ENCODE data around the gene ELOB. TPM values are rescaled to one million over a fixed set of nuclear protein-coding genes. Genes with fewer than 3 reads are reported as not detected.

Gene ELOB
- polyA plus RNA-seq, 6 donors from 2014 or later, result 159 to 241 (median 203) TPM

DNA sequence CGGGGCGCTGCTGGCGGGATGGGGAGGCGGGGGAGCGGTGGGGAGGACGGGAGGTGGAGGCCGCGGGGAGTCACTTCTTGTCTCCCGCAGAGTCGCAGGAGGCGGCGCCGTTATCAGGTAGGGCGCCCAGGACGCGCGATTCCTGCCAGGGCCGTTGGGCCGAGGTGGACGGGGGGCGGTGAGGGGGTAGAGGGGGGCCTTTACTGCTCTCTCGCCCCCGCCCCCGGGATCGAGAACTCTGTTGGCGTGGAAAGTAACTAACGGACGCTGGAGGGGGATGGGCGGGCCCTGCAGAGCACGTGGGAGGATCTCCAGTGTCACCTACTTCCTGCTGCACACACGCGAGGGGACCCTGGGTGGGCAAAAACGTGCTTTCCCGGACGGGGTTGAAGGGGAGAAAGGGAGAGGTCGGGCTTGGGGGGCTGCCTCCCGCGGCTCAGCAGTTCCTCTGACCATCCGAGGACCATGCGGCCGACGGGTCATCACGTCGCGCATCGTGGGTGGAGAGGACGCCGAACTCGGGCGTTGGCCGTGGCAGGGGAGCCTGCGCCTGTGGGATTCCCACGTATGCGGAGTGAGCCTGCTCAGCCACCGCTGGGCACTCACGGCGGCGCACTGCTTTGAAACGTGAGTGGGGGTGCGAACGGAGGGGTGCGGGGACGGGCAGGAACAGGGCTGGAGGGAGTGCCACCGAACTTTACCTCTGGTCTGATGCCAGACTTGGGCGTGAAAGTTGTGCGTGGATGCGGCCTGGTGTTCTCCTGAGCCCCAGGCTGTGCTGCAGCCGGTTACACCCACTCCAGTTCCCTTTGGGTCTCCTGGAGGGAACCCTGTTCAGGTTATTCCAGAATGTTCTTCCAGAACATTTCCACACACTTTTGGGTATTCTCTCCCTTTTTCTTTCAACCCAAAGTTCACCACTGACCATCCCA, 40.5 kb upstream of the ELOB start:
- peak overlapping the region in 4 of 8 donors; percentile 5 to 54 (median 33) for H3K4me3 Mint-ChIP-seq

DNA sequence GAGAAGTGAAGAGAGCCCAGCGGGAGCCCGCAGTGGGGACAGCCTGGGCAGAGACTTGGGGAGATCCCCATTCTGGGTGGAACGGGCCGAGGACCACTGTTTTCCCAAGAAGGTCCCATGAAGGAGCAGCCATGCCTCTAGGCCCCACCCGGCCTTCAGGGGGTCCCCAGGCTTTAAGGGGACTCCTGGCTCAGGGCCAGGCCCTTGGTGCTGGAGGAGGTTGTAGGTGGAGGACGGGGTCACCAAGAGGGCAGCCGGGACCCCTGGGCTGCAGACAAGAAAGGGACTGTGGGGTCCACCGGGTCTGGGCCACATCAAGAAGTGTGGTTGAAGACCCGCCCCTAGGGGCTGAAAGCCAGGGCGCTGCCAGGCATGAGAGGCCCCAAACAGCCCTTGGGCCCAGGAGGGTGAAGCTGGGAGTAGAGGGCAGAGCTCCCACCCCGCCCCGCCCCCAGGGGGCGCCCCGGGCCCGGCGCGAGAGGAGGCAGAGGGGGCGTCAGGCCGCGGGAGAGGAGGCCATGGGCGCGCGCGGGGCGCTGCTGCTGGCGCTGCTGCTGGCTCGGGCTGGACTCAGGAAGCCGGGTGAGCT, 39.8 kb upstream of the ELOB start, which contains the start of gene PRSS21:
PRSS21 (plus strand) TSS at position 487 of the 589 bp plus-strand sequence; CDS start at position 519, 32 bp downstream.
- ATAC-seq (ENCODE audit: low read depth in 2 of 2), result peak; percentile 52 to 78
- H3K9me3 Mint-ChIP-seq, result no peaks in the 10 kb centered on the region
- H3K4me3 Mint-ChIP-seq, result peak within 1 kb of the TSS in 4 of 8 donors; percentile 24 to 54 (median 33)
- H3K27ac Mint-ChIP-seq, result no peak within 1 kb of the TSS
- peaks cover 0 to 3% (median 2%) of the 10 kb centered on the region in 3 donors for H3K4me1 Mint-ChIP-seq
- H3K27me3 Mint-ChIP-seq, result peaks cover 4 to 16% (median 7%) of the 10 kb centered on the region in 3 donors
- no peaks in the 10 kb centered on the region for H3K36me3 Mint-ChIP-seq
- DNase-seq, result peak; percentile 27

More for the DNA sequence above, 40.5 kb upstream of the ELOB start:
- Mint-ChIP-seq H3K9me3 (no peaks in the 10 kb centered on the region), H3K4me1 (peaks cover 0 to 3% (median 2%) of the 10 kb centered on the region in 3 donors), H3K36me3 (no peaks in the 10 kb centered on the region), H3K27me3 (peaks cover 2 to 15% (median 4%) of the 10 kb centered on the region in 3 donors), H3K27ac (no peak overlapping the region)
- DNase-seq (no peak), ATAC-seq (ENCODE audit: low read depth in 2 of 2) (peak in 1 of 2 donors; percentile 20)

DNA sequence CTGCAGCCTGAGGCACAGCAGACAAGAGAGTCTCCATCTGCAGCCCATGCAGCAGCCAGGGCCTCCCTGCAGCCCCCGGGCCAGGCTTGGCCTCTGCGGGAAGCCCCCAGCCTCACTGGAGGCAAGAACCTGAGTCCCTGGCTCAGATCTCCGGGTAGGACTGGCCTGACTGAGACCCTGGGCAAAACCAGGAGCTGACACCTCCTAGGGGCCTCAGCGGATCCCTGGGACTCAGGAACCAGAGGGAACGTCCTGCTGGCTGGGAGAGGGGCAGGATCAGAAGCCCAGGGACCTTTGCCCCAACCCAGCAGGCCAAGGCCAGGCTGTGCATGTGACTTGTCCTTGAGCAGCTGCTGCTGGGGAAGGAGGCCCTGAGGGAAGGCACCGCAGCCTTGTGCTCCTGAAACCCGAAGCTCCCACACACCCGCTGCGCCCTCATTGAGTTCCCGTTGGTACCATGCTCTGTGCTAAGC, 38.3 kb upstream of the ELOB start:
- ATAC-seq (ENCODE audit: low read depth in 2 of 2), result no peak
- peaks cover 9 to 23% (median 19%) of the 10 kb centered on the region in 3 donors for H3K27me3 Mint-ChIP-seq
- H3K4me1 Mint-ChIP-seq, result peaks cover 0 to 3% (median 2%) of the 10 kb centered on the region in 3 donors
- H3K27ac Mint-ChIP-seq, result no peak overlapping the region
- peaks cover 0 to under 1% (median 0%) of the 10 kb centered on the region in 7 donors for H3K9me3 Mint-ChIP-seq
- no peak for DNase-seq
- H3K36me3 Mint-ChIP-seq, result no peaks in the 10 kb centered on the region
- H3K4me3 Mint-ChIP-seq, result no peak overlapping the region

DNA sequence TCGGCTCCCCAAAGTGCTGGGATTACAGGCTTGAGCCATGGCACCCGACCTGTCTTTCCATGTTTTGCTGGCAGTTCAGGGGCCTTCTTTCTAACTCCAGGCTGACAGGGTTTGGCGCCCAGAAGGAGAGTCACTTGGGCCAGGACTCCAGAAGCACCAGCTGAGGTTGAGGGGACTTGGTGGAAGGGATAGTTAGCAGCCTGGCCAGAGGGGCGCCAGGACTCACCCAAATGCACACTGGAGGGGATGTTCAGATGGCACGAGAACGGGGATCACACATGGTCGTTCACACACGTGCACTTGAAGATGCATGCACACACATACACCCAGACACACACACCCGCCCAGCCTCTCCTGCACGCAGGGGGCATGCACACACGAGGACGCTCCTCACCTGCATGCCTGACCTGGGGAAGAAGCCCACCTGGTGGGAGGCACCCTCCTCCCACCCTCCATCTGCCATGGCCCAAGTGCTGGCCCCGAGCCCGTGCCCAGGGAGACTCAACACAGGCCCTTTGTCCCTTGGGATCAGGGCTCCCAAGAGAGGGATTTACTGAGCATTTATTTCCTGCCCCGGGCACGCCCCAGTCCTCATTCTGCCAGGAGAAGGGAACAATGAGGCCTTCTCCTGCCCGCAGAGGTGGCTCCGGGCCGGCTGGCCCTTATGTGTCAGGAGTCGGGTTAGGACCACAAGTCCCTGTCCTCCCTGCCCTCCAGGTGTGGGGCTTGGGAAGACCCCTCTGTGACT, 37.6 kb upstream of the ELOB start:
- no peaks in the 10 kb centered on the region for H3K36me3 Mint-ChIP-seq
- H3K27me3 Mint-ChIP-seq, result peaks cover 13 to 29% (median 25%) of the 10 kb centered on the region in 3 donors
- H3K27ac Mint-ChIP-seq, result no peak overlapping the region
- ATAC-seq (ENCODE audit: low read depth in 2 of 2) (no peak), DNase-seq (no peak)
- H3K9me3 Mint-ChIP-seq, result peaks cover 0 to 3% (median 0%) of the 10 kb centered on the region in 7 donors
- H3K4me1 Mint-ChIP-seq, result peaks cover 0 to 3% (median 2%) of the 10 kb centered on the region in 3 donors
- no peak overlapping the region for H3K4me3 Mint-ChIP-seq

DNA sequence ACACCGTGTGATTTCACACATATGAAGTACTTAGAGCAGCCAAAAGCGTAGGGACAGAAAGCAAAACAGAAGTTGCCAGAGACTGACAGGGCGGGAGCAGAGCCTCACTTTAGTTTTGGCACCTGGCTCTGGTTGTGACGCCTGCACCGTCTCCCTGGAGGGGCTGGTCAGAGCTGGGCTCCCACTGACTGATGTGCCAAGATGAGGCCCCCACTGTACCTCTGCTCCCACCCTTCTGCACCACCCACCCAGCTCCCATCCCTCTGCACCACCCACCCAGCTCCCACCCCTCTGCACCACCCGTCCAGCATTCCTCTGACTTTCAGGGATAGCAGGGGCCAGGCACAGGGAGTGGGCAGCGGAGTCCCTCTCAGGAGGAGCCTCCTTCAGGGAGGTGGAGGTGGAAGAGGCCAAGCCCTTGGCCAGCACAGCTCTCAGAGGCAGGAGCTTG, 36.7 kb upstream of the ELOB start:
- no peak for ATAC-seq (ENCODE audit: low read depth in 2 of 2)
- Mint-ChIP-seq H3K27me3 (peaks cover 21 to 38% (median 33%) of the 10 kb centered on the region in 3 donors), H3K4me1 (peaks cover 0 to 3% (median 0%) of the 10 kb centered on the region in 3 donors), H3K27ac (no peak overlapping the region), H3K36me3 (peaks cover 0 to 4% of the 10 kb centered on the region in 2 donors), H3K9me3 (peaks cover 3 to 11% (median 6%) of the 10 kb centered on the region in 7 donors), H3K4me3 (peak overlapping the region in 1 of 8 donors; percentile 40)
- DNase-seq, result no peak

DNA sequence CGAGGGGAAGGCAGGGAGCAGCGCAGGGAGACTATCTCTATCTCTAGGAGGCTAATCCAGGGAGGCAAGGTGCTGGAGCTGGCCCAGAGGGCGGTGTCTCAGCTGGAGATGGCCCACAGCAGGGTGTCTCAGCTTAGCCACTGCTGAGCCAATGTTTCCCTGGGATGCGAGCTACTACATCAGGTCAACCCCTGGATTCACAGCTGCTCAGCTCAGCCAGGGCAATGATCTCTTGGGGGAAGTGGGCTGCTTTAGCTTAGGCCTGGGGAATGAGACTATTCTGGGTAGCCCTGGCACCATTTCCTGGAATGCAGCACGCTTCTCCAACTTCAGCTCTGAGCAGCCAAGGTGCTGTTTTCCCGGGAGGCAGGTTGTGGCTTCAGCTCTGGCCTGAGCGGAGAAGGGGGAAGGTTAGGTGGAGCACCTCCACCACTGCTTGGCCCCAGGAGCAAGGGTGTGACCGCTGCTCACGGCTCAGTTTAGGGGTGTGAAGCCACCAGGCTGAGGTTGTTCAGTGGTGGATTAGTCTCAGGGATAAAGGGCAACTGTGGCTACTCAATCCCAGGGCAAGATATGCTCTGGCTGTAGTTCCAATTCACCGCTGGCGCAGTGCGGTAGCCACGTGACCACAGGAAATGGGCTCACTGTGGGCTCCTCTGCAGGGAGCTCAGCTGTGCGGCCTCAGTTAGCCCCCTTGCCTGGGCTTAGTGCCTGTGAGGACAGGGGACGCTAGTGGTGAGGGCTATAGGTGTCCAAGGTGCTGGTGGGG, 34.8 kb upstream of the ELOB start:
- Mint-ChIP-seq H3K27me3 (peaks cover 33 to 53% (median 53%) of the 10 kb centered on the region in 3 donors), H3K36me3 (peaks cover 0 to 8% of the 10 kb centered on the region in 2 donors), H3K27ac (no peak overlapping the region), H3K9me3 (peaks cover 5 to 16% (median 10%) of the 10 kb centered on the region in 7 donors), H3K4me1 (no peaks in the 10 kb centered on the region), H3K4me3 (no peak overlapping the region)
- DNase-seq (no peak), ATAC-seq (ENCODE audit: low read depth in 2 of 2) (no peak)

DNA sequence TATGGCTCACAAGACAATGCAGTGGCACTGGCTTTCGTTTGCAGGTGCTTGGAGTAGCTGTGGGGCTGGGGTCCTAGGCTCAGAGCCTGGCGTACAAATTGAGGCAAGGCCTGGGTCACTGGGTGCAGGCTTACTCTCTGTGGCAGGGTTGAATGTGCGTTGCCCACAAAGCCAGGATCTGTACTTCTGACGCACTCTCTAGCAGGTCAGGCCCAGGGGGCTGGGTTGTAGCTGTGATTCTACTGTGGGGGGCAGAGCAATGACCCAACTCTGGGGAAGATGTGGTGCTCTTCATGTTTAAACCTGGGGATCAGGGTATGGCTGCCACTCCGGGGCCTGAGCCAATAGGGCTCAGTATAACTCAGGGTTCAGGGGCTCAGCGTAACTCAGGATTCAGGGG, 33.6 kb upstream of the ELOB start:
- Mint-ChIP-seq H3K4me3 (no peak overlapping the region), H3K27ac (no peak overlapping the region), H3K9me3 (peaks cover 5 to 16% (median 10%) of the 10 kb centered on the region in 7 donors), H3K27me3 (peaks cover 36 to 65% (median 59%) of the 10 kb centered on the region in 3 donors), H3K4me1 (no peaks in the 10 kb centered on the region), H3K36me3 (peaks cover 0 to 8% of the 10 kb centered on the region in 2 donors)
- ATAC-seq (ENCODE audit: low read depth in 2 of 2), result no peak
- DNase-seq, result no peak

DNA sequence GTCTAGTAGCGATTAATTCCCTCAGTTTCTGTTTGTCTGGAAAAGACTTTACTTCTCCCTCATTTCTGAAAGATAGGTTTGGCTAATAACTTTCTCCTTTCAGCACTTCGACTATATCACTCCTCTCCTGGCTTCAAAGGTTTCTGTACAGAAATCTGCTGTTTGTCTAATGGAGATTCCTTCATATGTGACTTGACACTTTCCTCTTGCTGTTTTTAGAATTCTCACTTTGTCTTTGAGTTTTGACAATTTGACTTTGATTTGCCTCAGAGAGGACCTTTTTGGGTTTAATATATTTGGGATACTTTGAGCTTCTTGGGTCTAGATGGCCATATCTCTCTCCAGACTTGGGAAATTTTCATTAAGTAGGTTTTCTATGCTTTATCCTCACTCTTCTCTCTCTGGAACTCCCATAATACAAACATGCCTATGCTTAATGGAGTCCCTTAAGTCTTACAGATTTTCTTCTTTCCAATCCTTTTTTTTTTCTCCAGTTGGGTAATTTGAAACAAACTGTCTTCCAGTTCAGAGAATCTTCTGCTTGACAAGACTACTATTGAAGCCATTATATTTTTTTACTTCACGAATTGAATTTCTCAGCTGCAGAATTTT, 32.2 kb upstream of the ELOB start:
- Mint-ChIP-seq H3K27me3 (peaks cover 40 to 79% (median 63%) of the 10 kb centered on the region in 3 donors), H3K4me3 (no peak overlapping the region), H3K27ac (no peak overlapping the region), H3K36me3 (peaks cover 0 to 8% of the 10 kb centered on the region in 2 donors), H3K9me3 (peaks cover 5 to 24% (median 15%) of the 10 kb centered on the region in 7 donors), H3K4me1 (no peaks in the 10 kb centered on the region)
- DNase-seq, result no peak
- no peak for ATAC-seq (ENCODE audit: low read depth in 2 of 2)

DNA sequence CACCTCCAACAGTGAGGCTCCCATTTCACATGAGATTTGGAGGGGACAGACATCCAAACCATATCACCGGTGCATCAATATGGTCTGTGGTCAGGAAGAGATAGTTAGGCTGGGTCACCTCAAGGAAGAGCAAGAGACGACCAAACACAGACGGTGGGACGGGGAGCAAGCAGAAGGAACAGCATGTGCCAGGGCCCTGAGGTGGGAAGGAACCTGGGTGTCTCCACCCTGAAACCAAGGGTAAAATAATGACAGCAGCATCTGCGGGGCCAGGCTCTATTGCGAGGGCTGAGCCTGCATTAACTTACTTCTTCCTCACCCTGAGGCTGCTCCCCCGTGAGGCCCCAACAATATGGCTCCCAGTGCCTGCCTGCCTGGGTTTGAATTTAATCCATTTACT, 31.1 kb upstream of the ELOB start:
- no peaks in the 10 kb centered on the region for H3K4me1 Mint-ChIP-seq
- peaks cover 0 to 18% of the 10 kb centered on the region in 2 donors for H3K36me3 Mint-ChIP-seq
- ATAC-seq (ENCODE audit: low read depth in 2 of 2), result no peak
- DNase-seq, result no peak
- no peak overlapping the region for H3K27ac Mint-ChIP-seq
- H3K9me3 Mint-ChIP-seq, result peaks cover 12 to 35% (median 23%) of the 10 kb centered on the region in 7 donors
- peaks cover 37 to 90% (median 63%) of the 10 kb centered on the region in 3 donors for H3K27me3 Mint-ChIP-seq
- H3K4me3 Mint-ChIP-seq, result no peak overlapping the region

DNA sequence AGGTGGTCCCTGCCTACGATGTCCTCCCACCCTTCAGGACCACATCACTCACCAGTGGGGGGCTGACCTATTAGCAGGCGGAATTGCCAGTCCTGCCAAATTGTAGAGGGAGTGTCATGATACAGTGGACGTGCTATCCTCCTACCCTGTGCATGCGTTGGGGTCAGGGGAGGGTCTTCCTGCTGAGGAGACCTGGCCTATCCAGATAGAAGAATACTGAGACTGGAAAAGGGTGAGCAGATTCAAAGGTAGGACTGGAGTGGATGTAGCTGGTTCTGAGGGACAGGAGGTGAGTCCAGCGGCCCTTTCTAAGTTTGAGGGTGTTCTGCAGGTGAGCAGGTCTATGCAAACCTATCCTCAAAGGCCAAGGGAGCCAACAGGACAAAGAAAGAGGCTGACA, 29.2 kb upstream of the ELOB start:
- H3K4me1 Mint-ChIP-seq, result no peaks in the 10 kb centered on the region
- no peak overlapping the region for H3K4me3 Mint-ChIP-seq
- H3K36me3 Mint-ChIP-seq, result peaks cover 0 to 19% of the 10 kb centered on the region in 2 donors
- H3K27ac Mint-ChIP-seq, result no peak overlapping the region
- ATAC-seq (ENCODE audit: low read depth in 2 of 2) (no peak), DNase-seq (no peak)
- peaks cover 40 to 78% (median 56%) of the 10 kb centered on the region in 3 donors for H3K27me3 Mint-ChIP-seq
- H3K9me3 Mint-ChIP-seq, result peaks cover 15 to 38% (median 23%) of the 10 kb centered on the region in 7 donors

DNA sequence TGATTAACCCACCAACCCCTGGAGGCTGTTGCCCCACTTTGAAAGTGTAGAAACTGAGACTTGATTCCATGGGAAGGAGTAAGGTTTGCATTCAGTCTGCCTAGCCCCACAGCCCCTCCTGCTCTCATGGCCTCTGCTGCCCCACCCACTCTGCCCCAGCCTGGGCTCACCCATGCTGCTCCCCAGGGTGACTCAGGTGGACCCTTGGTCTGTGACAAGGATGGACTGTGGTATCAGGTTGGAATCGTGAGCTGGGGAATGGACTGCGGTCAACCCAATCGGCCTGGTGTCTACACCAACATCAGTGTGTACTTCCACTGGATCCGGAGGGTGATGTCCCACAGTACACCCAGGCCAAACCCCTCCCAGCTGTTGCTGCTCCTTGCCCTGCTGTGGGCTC, 27.6 kb upstream of the ELOB start:
- no peaks in the 10 kb centered on the region for H3K4me1 Mint-ChIP-seq
- no peak for ATAC-seq (ENCODE audit: low read depth in 2 of 2)
- peaks cover 15 to 38% (median 21%) of the 10 kb centered on the region in 7 donors for H3K9me3 Mint-ChIP-seq

More for the DNA sequence above, 27.6 kb upstream of the ELOB start:
- Mint-ChIP-seq H3K4me3 (no peak overlapping the region), H3K27ac (no peak overlapping the region), H3K27me3 (peaks cover 31 to 67% (median 43%) of the 10 kb centered on the region in 3 donors), H3K36me3 (peaks cover 0 to 19% of the 10 kb centered on the region in 2 donors)
- DNase-seq, result no peak

Data from naive B cell (primary cell).